ENCODE measurements around the gene HDAC10. TPM values are rescaled to one million over a fixed set of nuclear protein-coding genes. Genes with fewer than 3 reads are reported as not detected.

Gene HDAC10
- total RNA-seq, 1 experiment from 2014 or later = 45.0 TPM

DNA sequence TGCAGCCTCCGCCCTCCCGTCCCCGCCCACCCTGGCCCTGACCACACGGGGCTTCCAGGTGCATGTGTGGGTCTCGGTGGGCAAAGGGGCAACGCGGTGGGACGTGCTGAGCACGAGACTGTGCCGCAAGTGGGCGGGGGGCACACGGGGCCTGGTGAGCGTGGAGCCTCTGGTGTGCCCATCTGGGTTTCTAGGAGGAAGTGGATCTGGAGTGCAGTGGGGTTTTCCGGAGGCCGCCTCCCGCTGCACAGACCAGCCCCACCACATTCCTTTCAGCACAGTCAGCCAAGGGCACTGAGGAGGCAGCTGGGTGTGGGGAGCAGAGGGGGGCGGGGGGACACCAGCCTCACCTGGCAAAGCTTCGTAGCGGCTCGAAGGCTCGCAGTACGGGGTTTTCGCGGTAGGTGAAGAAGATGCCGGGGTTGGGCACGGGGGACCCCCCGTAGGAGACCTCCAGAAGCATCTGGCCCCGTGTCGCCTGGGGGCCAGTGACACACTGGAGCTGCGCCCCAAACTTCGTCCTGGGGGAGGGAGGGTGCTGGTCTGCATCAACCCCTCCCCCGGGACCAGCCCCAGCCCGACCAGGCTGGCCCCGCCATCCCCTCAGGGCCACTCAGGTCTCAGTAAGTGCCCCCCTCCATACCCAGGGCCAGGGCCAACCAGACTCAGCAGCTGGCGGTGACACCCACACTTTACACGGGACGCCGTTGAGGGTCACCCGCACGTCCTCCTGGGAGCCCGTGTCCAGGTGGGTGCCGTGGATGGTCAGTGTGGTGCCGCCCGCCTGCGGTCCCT, 31.5 kb upstream of the HDAC10 start:
- Histone ChIP-seq H3K9ac (ENCODE audit: extremely low read depth, insufficient read length, low read length) (no peak overlapping the region), H3K27me3 (ENCODE audit: insufficient read depth, low read length) (no peaks in the 10 kb centered on the region)

More for the DNA sequence above, 31.5 kb upstream of the HDAC10 start:
- DNase-seq = no peak
- Mint-ChIP-seq H3K27ac (no peak overlapping the region), H3K9me3 (no peaks in the 10 kb centered on the region; a peak in 1 of 5 replicates), H3K27me3 (ENCODE audit: low read depth) (no peaks in the 10 kb centered on the region), H3K4me3 (no peak overlapping the region), H3K4me1 (no peaks in the 10 kb centered on the region), H3K36me3 (ENCODE audit: insufficient read depth in 1 of 3, low read depth in 3 of 3) (peaks cover 22 to 52% (median 48%) of the 10 kb centered on the region in 3 experiments)
- H3K27ac ChIP-seq (ENCODE audit: insufficient read length, low read depth, low read length) = no peak overlapping the region
- H3K9me3 ChIP-seq (ENCODE audit: control insufficient read depth, low read depth, low read length) = no peaks in the 10 kb centered on the region
- no peak overlapping the region for H2AK5ac ChIP-seq (ENCODE audit: insufficient read length, low read length)
- no peak overlapping the region for H3K4me2 ChIP-seq (ENCODE audit: insufficient read depth, insufficient read length, low read length)
- H3K4ac ChIP-seq (ENCODE audit: low read depth, low read length) = no peak overlapping the region
- H2BK5ac ChIP-seq (ENCODE audit: insufficient read length, low read length) = no peak overlapping the region
- no CpG with 5 or more reads among the region's 45 CpGs for WGBS (ENCODE audit: extremely low coverage, insufficient read length, low lambda C conversion rate)
- no peak overlapping the region for H4K5ac ChIP-seq (ENCODE audit: insufficient read length, low read depth, low read length)
- peaks cover 3% of the 10 kb centered on the region for H3K23me2 ChIP-seq (ENCODE audit: insufficient read length, low read depth, low read length, poor library complexity, severe bottlenecking)
- H2BK20ac ChIP-seq (ENCODE audit: low read depth, low read length, poor library complexity, severe bottlenecking) = no peak overlapping the region
- H3K18ac ChIP-seq (ENCODE audit: insufficient read length, low read depth, low read length) = no peak overlapping the region
- no peak overlapping the region for H3K23ac ChIP-seq (ENCODE audit: insufficient read length, low read depth, low read length)
- no peaks in the 10 kb centered on the region for H3K79me1 ChIP-seq (ENCODE audit: insufficient read depth, low read depth, low read length, poor library complexity, severe bottlenecking)
- H3K14ac ChIP-seq (ENCODE audit: insufficient read depth, low read length) = no peak overlapping the region
- no peak overlapping the region for H4K91ac ChIP-seq (ENCODE audit: insufficient read length, low read depth, low read length)
- no peaks in the 10 kb centered on the region for H3K4me1 ChIP-seq (ENCODE audit: insufficient read depth, low read length)
- no peaks in the 10 kb centered on the region for H4K20me1 ChIP-seq (ENCODE audit: control insufficient read depth, insufficient read depth, insufficient read length)
- no peak overlapping the region for H2BK12ac ChIP-seq (ENCODE audit: insufficient read length, low read depth, low read length)
- H3T11ph ChIP-seq (ENCODE audit: low read length) = no peak overlapping the region
- H2BK120ac ChIP-seq (ENCODE audit: low read depth, low read length, poor library complexity, severe bottlenecking) = no peak overlapping the region
- no peaks in the 10 kb centered on the region for H3K79me2 ChIP-seq (ENCODE audit: insufficient read depth, low read length)
- H2BK15ac ChIP-seq (ENCODE audit: low read depth, low read length) = no peak overlapping the region
- H4K8ac ChIP-seq (replicated peaks; ENCODE audit: insufficient read length, low read depth, low read length) = no peak overlapping the region
- TF ChIP-seq, protein P1, sequence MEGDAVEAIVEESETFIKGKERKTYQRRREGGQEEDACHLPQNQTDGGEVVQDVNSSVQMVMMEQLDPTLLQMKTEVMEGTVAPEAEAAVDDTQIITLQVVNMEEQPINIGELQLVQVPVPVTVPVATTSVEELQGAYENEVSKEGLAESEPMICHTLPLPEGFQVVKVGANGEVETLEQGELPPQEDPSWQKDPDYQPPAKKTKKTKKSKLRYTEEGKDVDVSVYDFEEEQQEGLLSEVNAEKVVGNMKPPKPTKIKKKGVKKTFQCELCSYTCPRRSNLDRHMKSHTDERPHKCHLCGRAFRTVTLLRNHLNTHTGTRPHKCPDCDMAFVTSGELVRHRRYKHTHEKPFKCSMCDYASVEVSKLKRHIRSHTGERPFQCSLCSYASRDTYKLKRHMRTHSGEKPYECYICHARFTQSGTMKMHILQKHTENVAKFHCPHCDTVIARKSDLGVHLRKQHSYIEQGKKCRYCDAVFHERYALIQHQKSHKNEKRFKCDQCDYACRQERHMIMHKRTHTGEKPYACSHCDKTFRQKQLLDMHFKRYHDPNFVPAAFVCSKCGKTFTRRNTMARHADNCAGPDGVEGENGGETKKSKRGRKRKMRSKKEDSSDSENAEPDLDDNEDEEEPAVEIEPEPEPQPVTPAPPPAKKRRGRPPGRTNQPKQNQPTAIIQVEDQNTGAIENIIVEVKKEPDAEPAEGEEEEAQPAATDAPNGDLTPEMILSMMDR (conservative IDR thresholded peaks at IDR 0.05) = no peak
- no peak overlapping the region for H2AFZ ChIP-seq (ENCODE audit: low read length)
- no peak overlapping the region for H3K56ac ChIP-seq (ENCODE audit: insufficient read length, low read depth, low read length)

Data from H9 (cell line).